Small intestine (tissue), 7 donors: ENCODE data around the gene RAPGEF1. TPM values are rescaled to one million over a fixed set of nuclear protein-coding genes. Genes with fewer than 3 reads are reported as not detected.
"Not testable (repeated sequence)": the region's sequence is repeated elsewhere in the genome, so short reads cannot be mapped to it uniquely, and the experiment has no call there.

Source experiments
- DNase-seq, 2 donors: peaks; one replicate each; pipeline versions ENCODE4 v3.0.0 to v3.0.0-alpha.2; 2013
- FAIRE-seq: peaks from 2 replicates; lab custom pipeline; 2012; peaks lifted over from hg19 to GRCh38; lab: Jason Lieb, UNC
- H3K27ac ChIP-seq, 3 donors: one replicate each; pipeline ENCODE4 v1.5.1; 2013; ENCODE audit warnings: low read length in 2 of 3, mild to moderate bottlenecking in 2 of 3, control low read depth in 1 of 3, inconsistent platforms in 1 of 3, low read depth in 1 of 3, moderate library complexity in 1 of 3
- H3K27me3 ChIP-seq, 3 donors: one replicate each; pipeline ENCODE4 v1.6.1; 2013; ENCODE audit warnings: low read length in 3 of 3, inconsistent platforms in 1 of 3; ENCODE audit not compliant: control insufficient read depth in 3 of 3, insufficient read depth in 3 of 3
- H3K36me3 ChIP-seq, 3 donors: one replicate each; pipeline ENCODE4 v1.6.1; 2013; ENCODE audit warnings: low read length in 3 of 3, inconsistent platforms in 1 of 3, low read depth in 1 of 3, mild to moderate bottlenecking in 1 of 3, moderate library complexity in 1 of 3; ENCODE audit not compliant: control insufficient read depth in 3 of 3, insufficient read depth in 2 of 3
- H3K4me1 ChIP-seq, 3 donors: one replicate each; pipeline ENCODE4 v1.6.1; 2013; ENCODE audit warnings: low read length in 2 of 3, inconsistent platforms in 1 of 3, low read depth in 1 of 3, mild to moderate bottlenecking in 1 of 3, moderate library complexity in 1 of 3; ENCODE audit not compliant: control insufficient read depth in 3 of 3, insufficient read depth in 2 of 3
- H3K4me3 ChIP-seq, 3 donors: one replicate each; pipeline ENCODE4 v1.5.1; 2013; ENCODE audit warnings: low read length in 3 of 3, control low read depth in 1 of 3, inconsistent platforms in 1 of 3, low read depth in 1 of 3, mild to moderate bottlenecking in 1 of 3, moderate library complexity in 1 of 3
- H3K9me3 ChIP-seq, 2 donors: one replicate each; pipeline ENCODE4 v1.6.1; 2013; ENCODE audit warnings: low read depth in 1 of 2, low read length in 1 of 2; ENCODE audit not compliant: control insufficient read depth in 2 of 2, insufficient read depth in 1 of 2
- WGBS, 3 donors: extraction: QIAGEN DNeasy Blood & Tissue Kit; methylation state at CpG; one replicate each; pipeline ENCODE4 v1.1.7; 2013; 5-methylcytosine and 5-hydroxymethylcytosine counted together
- polyA plus RNA-seq, 4 donors: library from polyadenylated mRNA; stranded (reverse) in 3 of 4; unstranded in 1 of 4; fragments of 200-250 nt in 3 of 4; fragments of 120-200 nt in 1 of 4; gene quantifications; one replicate each; pipeline versions ENCODE4 v1.2.1 to v1.2.3, GENCODE V29; 2013
- donor health status: healthy with polysubstance abuse.
- donor health status: control.
- donor health status: control.
- donor health status: Bipolar disorder and iron deficiency.
- donor health status: healthy.

RAPGEF1 gene
- polyA plus RNA-seq, 4 donors, result 15.4 to 43.4 (median 21.2) TPM

- Histone ChIP-seq H3K4me1 (peaks cover 12 to 26% (median 17%) of the 10 kb centered on the region in 3 donors), H3K27me3 (no peaks in the 10 kb centered on the region), H3K27ac (peak overlapping the region in 1 of 3 donors; percentile 87), H3K4me3 (no peak overlapping the region), H3K9me3 (no peaks in the 10 kb centered on the region), H3K36me3 (peaks cover 0 to 26% (median 0%) of the 10 kb centered on the region in 3 donors)
- no peak for DNase-seq
- WGBS, 3 donors, result 58 to 76% (median 67%) methylated on average over 10 of the region's 10 CpGs
- FAIRE-seq, result no peak
Observed at GRCh38 chr9:131709771-131710431, 30.0 kb downstream of the RAPGEF1 start.

GRCh38 chr9:131709010-131709770 is 30.7 kb downstream of the RAPGEF1 start:
- H3K27me3 ChIP-seq, H3K9me3 ChIP-seq, DNase-seq, FAIRE-seq, H3K4me3 ChIP-seq: not testable (repeated sequence)
- H3K4me1 ChIP-seq, result peaks cover 15 to 27% (median 21%) of the 10 kb centered on the region in 3 donors
- H3K36me3 ChIP-seq, result peaks cover 0 to 19% (median 0%) of the 10 kb centered on the region in 3 donors
- 86 to 92% (median 89%) methylated on average over 14 of the region's 14 CpGs for WGBS, 3 donors
- H3K27ac ChIP-seq, result peak overlapping the region in 1 of 3 donors; percentile 87

- FAIRE-seq, result no peak
- 51 to 65% (median 60%) methylated on average over 13 of the region's 13 CpGs for WGBS, 3 donors
- H3K4me1 ChIP-seq, result peaks cover 17 to 34% (median 25%) of the 10 kb centered on the region in 3 donors
- no peaks in the 10 kb centered on the region for H3K9me3 ChIP-seq
- H3K27ac ChIP-seq, result peak overlapping the region in 2 of 3 donors; percentile 34 to 36
- H3K27me3 ChIP-seq, result no peaks in the 10 kb centered on the region
- peaks cover 0 to 13% (median 0%) of the 10 kb centered on the region in 3 donors for H3K36me3 ChIP-seq
- no peak overlapping the region for H3K4me3 ChIP-seq
- peak in 1 of 2 donors; percentile 79 for DNase-seq
Observed at GRCh38 chr9:131708226-131709002, 31.5 kb downstream of the RAPGEF1 start.

GRCh38 chr9:131707733-131708157 is 32.1 kb downstream of the RAPGEF1 start:
- H3K27me3 ChIP-seq, result no peaks in the 10 kb centered on the region
- no peak overlapping the region for H3K4me3 ChIP-seq
- no peaks in the 10 kb centered on the region for H3K9me3 ChIP-seq
- H3K36me3 ChIP-seq, result peaks cover 0 to 9% (median 0%) of the 10 kb centered on the region in 3 donors
- H3K27ac ChIP-seq, result peak overlapping the region in 1 of 3 donors; percentile 62
- H3K4me1 ChIP-seq, result peaks cover 17 to 34% (median 26%) of the 10 kb centered on the region in 3 donors
- WGBS, 3 donors, result 49 to 64% (median 56%) methylated on average over 4 of the region's 4 CpGs
- FAIRE-seq (no peak), DNase-seq (no peak)

- DNase-seq, result no peak
- peaks cover 17 to 34% (median 26%) of the 10 kb centered on the region in 3 donors for H3K4me1 ChIP-seq
- H3K4me3 ChIP-seq, result no peak overlapping the region
- H3K36me3 ChIP-seq, result peaks cover 0 to 7% (median 0%) of the 10 kb centered on the region in 3 donors
- no peak for FAIRE-seq
- WGBS, 3 donors, result 81 to 89% (median 87%) methylated on average over 5 of the region's 5 CpGs
- no peaks in the 10 kb centered on the region for H3K9me3 ChIP-seq
- H3K27ac ChIP-seq, result no peak overlapping the region
- H3K27me3 ChIP-seq, result no peaks in the 10 kb centered on the region
Observed at GRCh38 chr9:131707050-131707449, 32.8 kb downstream of the RAPGEF1 start.

GRCh38 chr9:131706608-131706970 is 33.3 kb downstream of the RAPGEF1 start:
- FAIRE-seq, result no peak
- H3K4me1 ChIP-seq, result peaks cover 17 to 34% (median 26%) of the 10 kb centered on the region in 3 donors
- no peak overlapping the region for H3K4me3 ChIP-seq
- no peaks in the 10 kb centered on the region for H3K27me3 ChIP-seq
- no peak overlapping the region for H3K27ac ChIP-seq
- WGBS, 3 donors, result 22 to 62% (median 36%) methylated on average over 6 of the region's 6 CpGs
- H3K9me3 ChIP-seq, result no peaks in the 10 kb centered on the region
- peak; percentile 51 to 56 for DNase-seq
- H3K36me3 ChIP-seq, result peaks cover 0 to 7% (median 0%) of the 10 kb centered on the region in 3 donors

- FAIRE-seq (no peak), DNase-seq (no peak)
- WGBS, 3 donors, result 36 to 74% (median 43%) methylated on average over 4 of the region's 4 CpGs
- Histone ChIP-seq H3K4me1 (peaks cover 17 to 36% (median 26%) of the 10 kb centered on the region in 3 donors), H3K4me3 (no peak overlapping the region), H3K27ac (peak overlapping the region in 1 of 3 donors; percentile 39), H3K36me3 (peaks cover 0 to 7% (median 0%) of the 10 kb centered on the region in 3 donors), H3K9me3 (no peaks in the 10 kb centered on the region), H3K27me3 (no peaks in the 10 kb centered on the region)
Observed at GRCh38 chr9:131704988-131705387, 34.9 kb downstream of the RAPGEF1 start.
